ENCODE measurements around the gene NEDD8.
"Not testable (repeated sequence)": the region's sequence is repeated elsewhere in the genome, so short reads cannot be mapped to it uniquely, and the experiment has no call there.

The NEDD8 gene

DNA sequence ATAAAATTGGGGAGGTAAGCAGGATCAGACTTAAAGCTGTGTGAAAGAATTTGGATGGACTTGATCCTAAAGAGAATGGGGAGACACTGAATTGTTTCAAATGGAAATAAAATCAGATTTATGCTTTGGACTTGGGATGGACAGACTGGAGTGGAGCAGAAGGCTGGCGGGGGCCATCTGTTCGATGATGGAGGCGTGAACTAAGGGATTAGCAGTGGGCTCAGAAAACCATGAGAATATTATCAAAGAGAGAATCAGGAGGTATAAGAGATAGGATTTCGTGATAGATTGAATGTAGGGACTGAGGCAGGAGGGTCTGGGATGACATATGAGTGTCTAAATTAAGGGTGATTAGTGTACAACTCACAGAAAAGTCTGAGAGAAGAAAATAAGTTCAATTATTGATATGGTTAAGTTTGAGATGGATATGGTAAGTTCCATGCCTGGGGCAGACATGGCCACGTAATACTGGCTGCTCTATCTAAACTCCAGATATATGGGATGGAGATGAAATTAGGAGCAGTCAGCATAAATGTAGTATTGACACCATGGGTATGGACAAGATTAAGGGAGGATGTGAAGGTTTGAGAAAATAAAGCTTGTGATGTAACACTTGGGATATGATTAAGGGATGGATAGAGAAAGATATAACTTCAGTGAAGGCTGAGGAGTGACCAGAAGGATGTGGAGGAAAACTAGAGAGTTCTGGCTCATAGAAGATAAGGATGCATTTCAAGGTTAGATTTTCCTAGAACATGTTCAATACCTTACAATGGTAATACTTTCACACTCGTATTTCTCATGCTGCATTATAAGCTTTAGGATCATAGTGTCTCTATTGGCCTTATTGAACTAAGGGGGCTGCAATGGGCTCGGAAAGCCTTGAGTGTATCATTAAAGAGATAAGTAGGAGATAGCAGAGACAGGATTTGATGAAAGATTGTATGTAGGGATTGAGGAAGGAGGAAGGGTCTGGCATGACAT is 27.7 kb downstream of the NEDD8 start:
- DNase-seq (ENCODE audit: low read depth in 1 of 2, low spot score in 1 of 2), result no peak
- in situ Hi-C loops (cut with HindIII; ENCODE audit: low pct_unique_long_range_greater_than_20kb, low sequenced_read_pairs), result no loop called here

DNA sequence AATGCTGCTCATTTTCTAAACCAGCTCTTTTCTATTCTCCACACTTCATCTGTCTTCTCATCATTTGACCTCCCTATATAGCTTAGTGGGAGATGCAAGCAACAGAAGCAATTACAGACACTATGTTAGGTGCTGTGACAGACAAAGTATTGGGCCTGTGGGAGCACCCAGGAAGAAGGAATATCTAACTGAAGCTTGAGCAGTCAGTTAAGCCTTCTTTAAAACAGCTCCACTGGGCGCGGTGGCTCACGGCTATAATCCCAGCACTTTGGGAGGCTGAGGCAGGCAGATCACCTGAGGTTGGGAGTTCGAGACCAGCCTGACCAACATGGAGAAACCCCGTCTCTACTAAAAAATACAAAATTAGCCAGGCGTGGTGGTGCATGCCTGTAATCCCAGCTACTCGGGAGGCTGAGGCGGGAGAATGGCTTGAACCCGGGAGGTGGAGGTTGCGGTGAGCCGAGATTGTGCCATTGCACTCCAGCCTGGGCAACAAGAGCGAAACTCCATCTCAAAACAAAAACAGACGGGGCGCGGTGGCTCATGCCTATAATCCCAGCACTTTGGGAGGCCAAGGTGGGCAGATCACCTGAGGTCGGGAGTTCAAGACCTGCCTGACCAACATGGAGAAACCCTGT is 28.8 kb downstream of the NEDD8 start:
- DNase-seq (ENCODE audit: low read depth in 1 of 2, low spot score in 1 of 2); in situ Hi-C loops (cut with HindIII; ENCODE audit: low pct_unique_long_range_greater_than_20kb, low sequenced_read_pairs): not testable (repeated sequence)

More for the DNA sequence above, 27.7 kb downstream of the NEDD8 start:
- no peak for TF ChIP-seq JUND (IDR thresholded peaks at IDR 0.05; ENCODE audit: low read depth)

DNA sequence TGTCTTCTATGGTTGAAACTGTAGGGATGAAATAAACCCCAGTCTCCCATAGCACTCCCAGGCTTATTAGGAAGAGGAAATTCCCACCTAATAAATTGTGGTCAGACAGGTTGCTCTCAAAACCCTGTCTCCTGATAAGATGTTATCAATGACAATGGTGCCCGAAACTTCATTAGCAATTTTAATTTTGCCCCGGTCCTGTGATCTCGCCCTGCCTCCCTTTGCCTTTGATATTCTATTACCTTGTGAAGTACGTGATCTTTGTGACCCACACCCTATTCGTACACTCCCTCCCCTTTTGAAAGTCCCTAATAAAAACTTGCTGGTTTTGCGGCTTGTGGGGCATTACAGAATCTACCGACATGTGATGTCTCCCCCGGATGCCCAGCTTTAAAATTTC is 29.6 kb downstream of the NEDD8 start:
- DNase-seq (ENCODE audit: low read depth in 1 of 2, low spot score in 1 of 2); in situ Hi-C loops (cut with HindIII; ENCODE audit: low pct_unique_long_range_greater_than_20kb, low sequenced_read_pairs): not testable (repeated sequence)

DNA sequence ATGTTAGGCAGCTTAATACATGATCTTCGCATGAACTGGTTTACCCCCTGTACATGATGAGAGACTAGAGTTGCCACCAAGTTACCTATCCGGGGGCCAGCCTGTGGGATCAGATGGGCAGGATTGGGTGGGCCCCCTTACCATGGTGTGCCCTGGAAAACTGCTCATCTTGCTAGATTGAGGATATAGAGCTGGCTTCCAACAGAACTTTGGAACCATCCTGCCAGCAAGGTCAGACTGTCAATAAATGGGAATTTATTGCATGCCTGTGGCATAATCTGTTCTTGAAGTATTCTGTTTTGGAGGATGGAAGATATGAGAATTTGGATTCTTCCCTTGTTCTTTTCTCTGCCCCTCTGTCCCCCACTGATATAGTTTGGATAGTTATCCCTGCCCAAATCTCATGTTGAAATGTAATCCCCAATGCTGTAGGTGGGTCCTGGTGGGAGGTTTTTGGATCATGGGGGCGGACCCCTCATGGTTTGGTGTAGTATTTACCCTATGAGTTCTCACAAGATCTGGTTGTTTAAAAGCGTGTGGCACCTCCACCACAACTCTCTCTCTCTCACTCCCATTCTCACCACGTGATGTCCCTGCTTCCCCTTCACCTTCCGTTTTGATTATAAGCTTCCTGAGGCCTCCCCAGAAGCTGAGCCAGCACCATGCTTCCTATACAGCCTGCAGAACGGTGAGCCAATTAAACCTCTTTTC is 33.2 kb downstream of the NEDD8 start:
- in situ Hi-C loops (cut with HindIII; ENCODE audit: low pct_unique_long_range_greater_than_20kb, low sequenced_read_pairs), result no loop called here
- no peak for TF ChIP-seq JUND (IDR thresholded peaks at IDR 0.05; ENCODE audit: low read depth)
- no peak for DNase-seq (ENCODE audit: low read depth in 1 of 2, low spot score in 1 of 2)

DNA sequence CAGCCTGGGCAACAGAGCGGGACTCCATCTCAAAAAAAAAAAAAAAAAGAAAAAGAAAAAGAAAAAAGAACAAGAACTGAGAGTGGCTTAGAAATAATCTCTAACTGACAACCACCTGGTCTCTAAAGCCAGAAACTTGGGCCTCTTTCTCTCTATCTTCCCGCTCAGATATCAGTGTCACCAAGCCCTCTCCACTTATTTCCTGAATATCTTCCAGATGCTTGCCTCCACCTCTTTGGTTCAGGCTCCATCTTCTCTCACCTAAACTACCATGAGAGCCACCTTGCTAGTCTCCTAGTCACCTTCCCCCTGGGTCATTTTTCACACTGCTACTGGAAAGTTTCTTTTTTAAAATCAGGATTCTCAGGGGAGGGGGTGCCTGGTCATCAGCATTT is 35.1 kb downstream of the NEDD8 start:
- DNase-seq (ENCODE audit: low read depth in 1 of 2, low spot score in 1 of 2), result no peak
- in situ Hi-C loops (cut with HindIII; ENCODE audit: low pct_unique_long_range_greater_than_20kb, low sequenced_read_pairs), result no loop called here
- TF ChIP-seq JUND (IDR thresholded peaks at IDR 0.05; ENCODE audit: low read depth), result no peak

- no peak for DNase-seq (ENCODE audit: low read depth in 1 of 2, low spot score in 1 of 2)
- in situ Hi-C loops (cut with HindIII; ENCODE audit: low pct_unique_long_range_greater_than_20kb, low sequenced_read_pairs), result no loop called here
These were observed 35.8 kb downstream of the NEDD8 start for GRCh38 chr14:24196071-24197055.

DNA sequence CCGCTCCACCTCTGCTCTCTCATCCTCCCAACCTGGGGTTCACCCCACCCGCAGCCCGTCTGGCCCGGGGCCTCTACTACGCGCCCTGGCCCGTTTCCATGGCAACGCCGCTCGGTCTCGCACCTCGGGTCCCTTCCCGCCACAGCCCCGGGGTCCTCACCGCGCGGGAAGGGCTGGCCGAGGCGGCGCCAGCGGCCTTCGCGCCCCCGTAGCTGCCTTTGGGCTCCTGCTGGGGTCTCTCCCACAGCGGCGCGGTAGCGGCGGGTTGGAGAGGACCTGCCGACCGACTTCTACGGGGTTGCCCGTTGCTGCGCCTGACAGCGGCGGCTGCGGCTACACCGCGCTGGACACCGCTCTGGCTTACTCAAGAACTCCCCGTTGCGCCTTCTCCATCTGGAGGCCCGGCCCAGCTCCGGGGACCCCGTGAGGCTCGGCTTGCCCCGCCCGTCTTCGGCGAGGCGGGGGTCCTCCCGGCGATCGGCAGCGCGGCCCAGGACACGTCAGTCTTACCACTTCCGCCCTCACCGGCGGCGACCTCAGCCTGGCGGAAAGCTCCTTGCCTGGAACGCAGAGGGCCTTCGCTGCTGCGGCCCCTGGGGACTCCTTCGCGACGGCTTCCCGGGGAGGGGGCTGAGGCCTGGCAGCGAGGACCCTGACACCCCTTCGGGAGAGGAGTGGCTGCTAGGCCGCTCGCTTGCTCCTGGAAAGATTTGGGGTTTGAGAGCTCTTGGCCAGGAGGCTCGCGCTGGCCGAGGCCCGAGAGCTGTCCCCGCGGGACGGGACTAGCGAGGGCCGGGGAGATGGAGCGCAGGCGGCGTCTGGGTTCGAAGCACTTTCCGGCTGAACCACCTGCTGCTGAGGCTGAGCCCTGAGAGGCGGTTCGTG is 36.7 kb downstream of the NEDD8 start, which contains the start of gene TM9SF1:
TM9SF1 (minus strand) TSS at position 256 of the 885 bp plus-strand sequence. CDS start 422 bp downstream, outside the sequence.
- DNase-seq (ENCODE audit: low read depth in 1 of 2, low spot score in 1 of 2), result peak; percentile 63 to 80
- TF ChIP-seq JUND (IDR thresholded peaks at IDR 0.05; ENCODE audit: low read depth), result no peak
- in situ Hi-C loops (cut with HindIII; ENCODE audit: low pct_unique_long_range_greater_than_20kb, low sequenced_read_pairs), result no loop called here

More at GRCh38 chr14:24196071-24197055, 35.8 kb downstream of the NEDD8 start:
- TF ChIP-seq JUND (IDR thresholded peaks at IDR 0.05; ENCODE audit: low read depth), result no peak

- in situ Hi-C loops (cut with HindIII; ENCODE audit: low pct_unique_long_range_greater_than_20kb, low sequenced_read_pairs), result no loop called here
- no peak for DNase-seq (ENCODE audit: low read depth in 1 of 2, low spot score in 1 of 2)
- no peak for TF ChIP-seq JUND (IDR thresholded peaks at IDR 0.05; ENCODE audit: low read depth)
These were observed 37.3 kb downstream of the NEDD8 start for GRCh38 chr14:24194873-24195185.

DNA sequence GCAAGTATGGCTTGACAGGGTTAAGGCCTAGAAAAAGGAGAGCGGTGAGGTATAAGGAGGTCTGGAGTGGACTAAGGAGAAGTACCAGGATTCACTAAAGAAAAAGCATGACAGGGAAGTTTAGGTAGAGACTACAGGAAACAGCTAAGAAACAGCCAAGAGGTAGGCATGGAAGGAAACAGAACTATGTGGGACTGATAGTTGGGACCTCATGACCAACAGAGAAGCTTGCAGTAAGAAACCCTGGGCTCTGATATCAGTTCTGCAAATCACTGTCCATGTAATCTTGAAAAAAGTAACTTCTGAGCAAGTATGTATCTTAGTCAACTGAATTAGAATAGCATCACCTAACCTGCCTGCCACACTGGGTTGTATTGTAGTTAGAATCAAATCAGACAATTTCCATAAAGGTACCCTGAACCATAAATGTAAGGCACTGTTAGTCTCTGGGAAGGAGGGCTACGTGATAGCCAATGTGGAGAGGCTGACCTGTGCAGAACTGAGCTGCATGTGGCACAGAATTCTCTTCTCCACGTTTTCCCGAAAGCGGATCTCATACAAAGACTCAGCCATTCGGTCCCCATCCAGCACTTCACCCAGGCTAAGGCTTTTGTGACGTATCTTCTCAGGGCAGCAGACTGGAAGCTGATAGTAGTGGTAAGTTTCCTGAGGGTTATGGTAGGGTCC is 37.8 kb downstream of the NEDD8 start:
- DNase-seq (ENCODE audit: low read depth in 1 of 2, low spot score in 1 of 2), result no peak
- in situ Hi-C loops (cut with HindIII; ENCODE audit: low pct_unique_long_range_greater_than_20kb, low sequenced_read_pairs), result no loop called here
- TF ChIP-seq JUND (IDR thresholded peaks at IDR 0.05; ENCODE audit: low read depth), result no peak

DNA sequence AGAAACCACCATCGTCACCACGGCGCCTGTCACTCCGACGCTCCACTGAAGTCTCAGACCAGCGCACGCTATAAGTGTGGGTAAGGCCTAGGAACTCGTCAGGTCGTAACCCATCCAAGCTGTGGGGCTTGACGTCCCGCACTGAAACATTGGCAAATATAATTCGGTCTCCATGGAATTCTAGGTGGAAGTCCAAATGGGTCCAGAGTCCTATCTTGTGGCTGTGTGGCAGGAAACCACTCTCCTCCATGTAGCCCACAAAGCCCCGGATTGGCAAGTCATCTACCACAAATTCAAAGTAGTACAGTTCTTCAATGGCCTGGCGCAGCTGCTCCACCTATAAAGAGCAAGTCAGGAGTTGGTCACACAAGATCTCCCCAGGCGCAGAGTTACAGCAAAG is 39.2 kb downstream of the NEDD8 start:
- in situ Hi-C loops (cut with HindIII; ENCODE audit: low pct_unique_long_range_greater_than_20kb, low sequenced_read_pairs), result no loop called here
- no peak for DNase-seq (ENCODE audit: low read depth in 1 of 2, low spot score in 1 of 2)
- no peak for TF ChIP-seq JUND (IDR thresholded peaks at IDR 0.05; ENCODE audit: low read depth)

Measured in T47D (cell line).